SW480 (cell line): Measurements from ENCODE around the gene TFF1.
A peak's percentile ranks its signal among the peaks of the same experiment; 100 is the strongest.
"Not testable (repeated sequence)": the region's sequence is repeated elsewhere in the genome, so short reads cannot be mapped to it uniquely, and the experiment has no call there.

Experiments used
- DNase-seq: peaks from one replicate; pipeline ENCODE4 v3.0.0-alpha.2; 2016; ENCODE audit warnings: low spot score

The TFF1 gene

DNA sequence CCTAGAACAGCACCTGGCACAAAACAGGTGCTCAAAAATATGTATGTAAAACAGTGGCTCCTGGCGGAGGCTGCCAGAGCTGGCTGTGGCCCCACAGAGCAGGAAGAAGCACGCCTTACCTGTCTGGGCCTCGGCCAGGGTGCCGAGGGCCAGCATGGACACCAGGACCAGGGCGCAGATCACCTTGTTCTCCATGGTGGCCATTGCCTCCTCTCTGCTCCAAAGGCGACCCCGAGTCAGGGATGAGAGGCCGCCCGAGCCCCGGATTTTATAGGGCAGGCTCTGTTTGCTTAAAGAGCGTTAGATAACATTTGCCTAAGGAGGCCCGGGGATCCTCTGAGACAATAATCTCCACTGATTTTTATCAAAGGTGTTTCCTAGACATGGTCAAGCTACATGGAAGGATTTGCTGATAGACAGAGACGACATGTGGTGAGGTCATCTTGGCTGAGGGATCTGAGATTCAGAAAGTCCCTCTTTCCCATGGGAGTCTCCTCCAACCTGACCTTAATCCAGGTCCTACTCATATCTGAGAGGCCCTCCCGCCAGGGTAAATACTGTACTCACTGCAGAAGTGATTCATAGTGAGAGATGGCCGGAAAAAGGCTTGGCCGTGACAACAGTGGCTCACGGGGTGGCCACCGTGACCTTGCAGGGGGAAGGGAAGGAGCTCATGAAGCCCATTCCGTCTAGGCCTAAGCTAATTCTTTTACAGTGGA lies at the start of gene TFF1:
Gene TFF1, minus strand, starts transcription at position 244 of the 719 bp plus-strand sequence. Its CDS starts 40 bp downstream, at position 204.
- no peak for DNase-seq

DNA sequence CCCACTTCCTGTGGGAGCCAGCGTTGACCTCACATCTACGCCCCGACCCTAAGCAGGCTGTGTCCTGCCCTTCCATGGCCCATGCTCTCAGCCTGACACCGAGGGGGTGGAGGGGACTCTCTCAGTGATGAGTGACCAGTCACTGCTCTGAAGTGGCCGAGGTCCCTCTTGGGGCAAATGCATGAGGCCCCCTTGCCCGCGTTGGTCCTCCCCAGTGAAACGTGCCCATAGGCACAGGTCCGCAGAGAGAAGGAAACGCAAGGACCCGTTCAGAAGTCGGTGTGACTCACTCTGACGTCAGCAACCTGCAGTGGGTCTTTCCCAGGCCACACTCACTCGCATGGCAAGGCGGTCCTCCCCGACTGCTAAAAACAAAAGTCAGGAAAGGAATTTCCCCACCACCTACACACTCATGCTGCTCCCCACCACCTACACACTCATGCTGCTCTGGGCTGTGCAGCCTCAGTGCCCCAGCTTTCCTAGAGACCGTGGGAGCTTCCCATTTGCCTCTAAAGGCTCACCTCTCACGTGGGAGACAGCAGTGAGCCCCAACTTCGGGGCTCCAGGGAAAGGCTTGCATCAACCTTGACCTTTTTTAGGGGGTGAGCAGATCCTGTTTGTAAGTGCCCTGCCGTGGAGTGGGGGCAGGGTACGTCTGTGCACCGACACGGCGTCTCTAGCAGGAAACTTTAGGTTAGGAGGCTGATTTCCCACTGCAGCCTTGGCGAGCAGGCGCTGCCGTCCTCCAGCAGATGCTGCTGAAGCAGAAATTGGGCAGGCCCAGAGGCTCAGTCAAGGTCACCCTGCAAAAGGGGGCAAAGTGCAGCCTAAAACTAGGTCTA lies 48.8 kb upstream of the TFF1 start:
- peak; percentile 92 for DNase-seq

- no peak for DNase-seq
These were observed 48.2 kb upstream of the TFF1 start for GRCh38 chr21:42414553-42414927.

DNA sequence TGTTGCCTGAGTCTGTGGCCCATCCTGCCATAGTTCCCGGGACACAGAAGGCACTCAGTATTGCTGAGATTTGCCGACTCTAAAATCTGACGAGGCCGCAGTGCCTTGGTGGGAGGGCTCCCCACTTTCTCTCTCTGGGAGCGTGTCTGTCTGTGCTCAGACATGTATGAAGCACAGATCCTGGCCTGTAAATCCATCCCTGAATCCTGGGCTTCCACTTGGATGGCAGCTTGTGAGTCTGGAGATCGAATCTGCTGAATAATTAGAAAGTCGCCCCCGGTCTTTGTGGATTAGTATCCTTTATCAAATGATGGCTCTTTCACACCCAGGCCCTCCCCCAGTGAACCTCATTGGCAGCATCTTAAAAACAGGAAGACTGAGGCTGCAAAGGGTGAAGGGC lies 47.7 kb upstream of the TFF1 start:
- no peak for DNase-seq

DNA sequence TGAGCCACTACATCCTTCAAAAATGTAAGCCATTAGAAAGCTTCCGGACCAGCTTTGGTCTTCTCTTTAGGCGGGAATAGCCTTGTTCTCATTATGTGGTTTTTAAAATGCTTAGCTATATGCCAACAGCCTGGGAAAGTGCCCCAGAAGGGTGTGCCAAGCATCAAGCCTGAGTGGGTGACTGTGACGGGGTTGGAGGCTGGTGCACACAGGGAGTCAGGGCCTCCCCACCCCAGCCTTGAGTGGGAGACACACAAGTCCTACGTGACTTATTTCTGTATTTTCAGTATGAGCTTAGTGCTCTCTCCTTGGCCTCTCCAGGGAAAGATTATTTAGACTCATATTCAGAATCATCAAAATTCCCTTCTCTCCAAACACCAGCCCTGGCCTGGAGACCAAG lies 47.2 kb upstream of the TFF1 start:
- DNase-seq = peak; percentile 69

DNA sequence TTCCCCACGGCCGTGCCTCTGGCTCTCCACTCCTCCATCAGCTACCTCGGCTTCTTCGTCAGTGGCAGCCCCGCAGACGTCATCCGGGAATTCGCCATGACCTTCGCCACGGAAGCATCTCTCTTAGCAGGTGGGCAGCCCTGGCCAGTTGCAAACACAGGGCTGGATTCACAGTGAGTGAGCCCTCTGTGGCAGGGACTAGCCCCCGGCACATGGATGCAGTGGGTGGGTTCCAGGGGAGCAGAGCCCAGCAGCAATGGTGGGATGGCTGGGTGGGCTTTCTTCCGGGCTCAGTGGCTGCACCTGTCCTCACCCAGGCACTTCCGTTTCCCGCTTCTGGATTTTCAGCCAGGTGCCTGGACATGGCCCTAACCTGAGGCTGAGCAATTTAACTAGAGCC lies 46.8 kb upstream of the TFF1 start:
- DNase-seq = no peak

GRCh38 chr21:42412636-42412933 lies 46.2 kb upstream of the TFF1 start:
- DNase-seq = no peak

GRCh38 chr21:42411891-42412635 lies 45.7 kb upstream of the TFF1 start:
- no peak for DNase-seq

GRCh38 chr21:42411197-42411869 lies 45.0 kb upstream of the TFF1 start:
- peak; percentile 34 for DNase-seq

- DNase-seq = no peak
These were observed 43.0 kb upstream of the TFF1 start for GRCh38 chr21:42409366-42409765.

DNA sequence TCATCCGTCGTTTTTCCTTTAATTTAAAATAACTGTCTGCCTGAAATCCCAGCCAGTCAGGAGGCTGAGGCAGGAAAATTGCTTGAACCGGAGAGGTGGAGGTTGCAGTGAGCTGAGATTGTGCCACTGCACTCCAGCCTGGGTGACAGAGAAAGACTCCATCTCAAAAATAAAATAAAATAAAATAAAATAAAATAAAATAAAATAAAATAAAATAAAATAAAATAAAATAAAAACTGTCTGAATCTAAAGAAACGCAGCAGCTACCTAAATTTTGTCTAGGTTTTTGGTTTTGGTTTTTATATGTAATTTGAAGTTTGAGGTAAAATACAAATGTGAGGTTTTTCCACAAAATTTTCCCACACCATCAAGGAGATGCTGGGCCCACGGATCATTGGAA lies 42.4 kb upstream of the TFF1 start:
- not testable (repeated sequence) for DNase-seq

DNA sequence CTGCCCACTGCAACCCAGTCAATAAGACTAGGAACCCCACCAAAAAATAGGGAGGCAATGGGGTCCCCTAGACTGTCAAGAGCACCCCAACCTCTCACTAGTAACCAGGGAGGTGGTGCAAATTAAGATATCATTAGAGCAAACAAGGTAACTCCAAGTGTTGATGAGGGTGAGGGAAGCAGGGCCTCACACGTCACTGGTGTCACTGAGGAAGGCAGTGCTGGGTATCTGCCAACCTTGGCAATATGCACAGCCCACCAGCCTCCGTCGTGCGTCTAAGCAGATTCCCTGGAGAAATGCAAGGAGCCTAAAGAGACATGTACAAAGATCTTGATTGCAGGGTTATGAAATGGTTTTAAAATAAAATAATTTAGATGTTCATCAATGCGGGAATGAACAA lies 41.1 kb upstream of the TFF1 start:
- DNase-seq = no peak

DNA sequence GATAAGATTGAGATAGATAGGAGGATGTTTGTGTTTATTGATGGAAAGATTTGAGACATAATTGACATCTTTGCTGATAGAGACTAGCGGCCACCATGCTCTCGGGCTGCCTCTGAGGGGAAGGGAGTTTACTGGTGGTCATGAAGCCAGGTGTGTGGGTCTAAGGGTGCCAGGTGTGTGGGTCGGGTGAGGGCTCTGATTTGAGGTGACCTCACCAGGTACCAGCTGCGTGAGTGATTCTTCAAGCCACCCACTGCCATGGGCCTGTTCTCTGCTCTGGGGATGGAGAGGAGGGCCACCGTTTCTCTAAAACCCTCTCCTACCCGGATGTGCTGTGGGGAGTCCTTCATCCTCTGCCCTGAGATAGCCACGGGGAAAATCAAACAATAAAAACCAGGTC lies 40.5 kb upstream of the TFF1 start:
- no peak for DNase-seq

DNA sequence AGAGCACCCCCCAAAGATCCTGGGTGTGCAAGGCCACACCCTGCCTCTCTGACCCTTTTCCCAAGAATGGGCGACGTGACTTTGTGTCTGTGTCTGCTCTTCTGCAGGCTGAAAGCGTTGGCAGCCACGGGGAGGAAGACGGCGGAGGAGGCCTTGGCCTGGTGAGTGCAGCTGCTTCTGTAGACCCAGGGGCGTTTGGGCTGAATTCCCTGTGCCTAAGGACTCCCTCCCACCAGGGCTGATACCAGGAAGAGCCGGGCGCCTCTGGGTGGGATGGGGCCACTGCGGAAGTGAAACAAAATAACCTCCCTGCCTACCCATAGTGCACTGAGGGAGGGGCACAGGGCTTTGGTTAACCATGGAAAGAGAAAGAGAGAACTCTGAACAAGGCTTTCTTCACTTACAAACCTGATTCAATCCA lies 39.9 kb upstream of the TFF1 start:
- no peak for DNase-seq

DNA sequence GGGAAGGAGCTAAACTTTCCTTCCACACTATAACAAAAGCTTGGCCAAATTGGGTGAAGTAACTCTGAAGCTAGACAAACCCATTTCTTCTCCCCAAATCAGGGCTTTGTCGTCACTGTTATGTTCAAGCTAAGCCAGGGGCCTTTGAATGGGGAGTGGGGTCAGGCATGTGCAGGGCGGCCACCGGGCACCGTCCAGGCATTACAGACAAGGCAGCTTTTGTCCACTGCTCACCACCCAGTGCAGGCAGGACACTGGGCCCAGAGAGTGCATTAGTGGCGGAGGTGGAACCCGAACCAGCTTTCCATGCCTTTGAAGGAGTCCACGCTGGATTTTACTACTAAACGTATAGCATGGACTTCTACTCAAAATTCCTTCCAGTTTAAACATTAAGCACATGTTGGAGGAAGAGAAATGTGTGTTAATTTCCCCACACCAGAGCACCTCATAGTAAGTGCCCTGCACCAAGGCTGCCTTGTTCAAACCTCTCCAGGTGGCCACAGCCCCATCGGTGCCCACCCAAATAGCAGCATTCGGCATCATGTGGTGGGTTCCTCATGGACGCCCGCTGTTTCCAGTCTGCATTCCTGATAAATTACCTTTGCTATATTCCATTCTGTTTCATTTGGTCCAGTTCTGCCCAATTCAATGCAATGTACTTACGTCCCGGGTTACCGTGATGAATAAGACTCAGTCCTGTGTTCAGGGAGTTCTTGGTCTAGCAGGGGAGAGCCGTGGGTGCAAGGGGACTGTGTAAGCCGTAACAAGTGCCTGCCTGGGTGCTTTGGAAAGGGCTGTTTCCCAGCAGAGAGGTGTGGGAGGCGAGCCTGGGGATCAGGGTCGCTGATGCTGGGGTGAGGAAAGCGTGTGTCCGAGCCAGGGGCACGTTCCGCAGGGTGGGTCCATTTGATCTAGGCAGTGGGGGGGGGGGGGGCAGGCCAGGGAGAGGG lies 39.0 kb upstream of the TFF1 start:
- DNase-seq = no peak

- DNase-seq = no peak
These were observed 38.2 kb upstream of the TFF1 start for GRCh38 chr21:42404539-42404938.

DNA sequence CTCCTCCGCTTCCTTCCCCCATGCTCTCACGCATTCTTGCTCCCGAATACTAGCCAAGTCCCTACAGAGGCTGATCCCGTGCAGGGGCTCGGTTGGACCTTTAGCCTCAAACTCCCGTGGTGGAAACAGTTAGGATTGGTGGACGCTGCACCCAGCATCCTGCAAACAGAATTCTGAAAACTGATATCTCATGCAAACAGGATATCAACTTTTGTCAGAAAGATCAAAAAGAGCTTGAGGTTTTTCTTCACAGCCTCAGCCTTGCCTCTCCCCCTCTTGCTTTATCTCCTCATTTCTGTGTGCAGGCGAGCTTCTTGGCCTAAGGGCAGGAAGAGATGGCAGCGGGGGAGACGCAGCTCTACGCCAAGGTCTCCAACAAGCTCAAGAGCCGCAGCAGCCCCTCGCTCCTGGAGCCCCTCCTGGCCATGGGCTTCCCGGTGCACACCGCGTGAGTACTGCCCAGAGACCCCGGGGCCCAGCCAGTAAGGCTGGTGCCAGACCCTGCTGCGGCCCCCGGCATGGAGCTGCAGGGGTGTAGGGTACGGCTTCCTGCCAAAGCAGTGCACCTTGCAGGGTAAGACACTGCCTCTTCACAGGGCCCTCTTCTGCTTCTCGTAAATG lies 37.4 kb upstream of the TFF1 start, which contains the start of gene UBASH3A:
Gene UBASH3A, plus strand, starts transcription at position 292 of the 621 bp plus-strand sequence. Its CDS starts 44 bp downstream, at position 336.
- DNase-seq = no peak

DNA sequence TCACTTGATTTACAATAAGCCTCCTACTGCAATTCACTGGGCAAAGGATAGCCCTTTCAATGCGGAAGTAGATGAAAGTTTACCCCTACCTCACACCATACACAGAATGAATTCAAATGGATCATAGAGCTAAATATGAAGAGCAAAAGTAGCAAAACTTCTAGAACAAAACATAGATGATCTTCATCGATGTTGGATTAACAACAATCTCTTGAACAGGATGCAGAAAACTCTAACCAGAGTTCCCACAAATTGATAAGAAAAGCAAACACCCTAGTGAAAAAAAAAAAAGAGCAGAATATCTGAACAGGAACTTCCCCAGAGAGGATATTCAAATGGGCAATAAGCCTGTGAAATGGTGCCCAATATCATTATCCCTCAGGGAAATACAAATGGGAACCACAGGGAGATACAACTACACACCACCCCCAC lies 35.5 kb upstream of the TFF1 start:
- DNase-seq = no peak

- no peak for DNase-seq
These were observed 34.8 kb upstream of the TFF1 start for GRCh38 chr21:42401154-42401553.

- peak; percentile 76 for DNase-seq
These were observed 34.2 kb upstream of the TFF1 start for GRCh38 chr21:42400525-42400924.
